Activated CD4-positive, CD25-positive, alpha-beta regulatory T cell (primary cell): ENCODE data around the gene CACNA1A.
"Not testable (repeated sequence)": the region's sequence is repeated elsewhere in the genome, so short reads cannot be mapped to it uniquely, and the experiment has no call there.

Source experiments
- DNase-seq, 4 experiments: peaks; one replicate each; lab custom pipeline; 2025; lab: John Stamatoyannopoulos, UW

CACNA1A gene

GRCh38 chr19:13427273-13428051, 78.8 kb downstream of the CACNA1A start:
- no peak for DNase-seq

DNA sequence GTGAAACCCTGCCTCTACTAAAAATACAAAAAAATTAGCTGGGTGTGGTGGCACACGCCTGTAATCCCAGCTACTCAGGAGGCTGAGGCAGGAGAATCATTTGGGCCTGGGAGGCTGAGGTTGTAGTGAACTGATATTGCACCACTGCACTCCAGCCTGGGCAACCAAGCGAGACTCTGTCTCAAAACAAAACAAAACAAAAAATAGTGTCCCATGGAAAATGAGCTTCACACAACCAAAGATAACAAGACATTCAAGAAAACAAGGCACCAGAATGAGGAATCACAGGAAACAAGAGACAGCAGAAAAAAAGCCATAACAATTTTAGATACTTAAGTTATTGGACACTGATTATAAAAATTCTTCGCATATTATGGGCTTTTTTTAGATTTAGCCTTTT, 80.4 kb downstream of the CACNA1A start:
- DNase-seq = not testable (repeated sequence)

GRCh38 chr19:13425151-13425550, 81.1 kb downstream of the CACNA1A start:
- DNase-seq = no peak

DNA sequence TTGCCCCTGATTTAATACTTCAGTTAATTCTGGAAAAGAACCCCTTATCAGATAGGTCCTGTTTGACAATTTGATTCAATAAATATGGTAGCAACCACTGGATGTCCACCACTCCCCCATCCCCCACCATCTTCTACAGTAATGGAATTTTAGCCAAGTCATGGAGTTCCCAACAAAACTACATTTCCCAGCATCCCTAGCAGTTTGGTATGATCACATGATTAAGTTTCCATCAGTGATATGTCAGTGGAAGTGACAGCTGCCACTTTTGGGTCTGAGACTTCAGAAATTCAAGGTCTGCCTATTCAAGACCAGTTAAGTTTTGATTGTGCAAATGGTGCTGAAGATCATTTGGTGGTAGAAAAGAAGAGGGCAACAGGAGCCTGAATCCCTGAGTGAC, 85.5 kb downstream of the CACNA1A start:
- DNase-seq = no peak

DNA sequence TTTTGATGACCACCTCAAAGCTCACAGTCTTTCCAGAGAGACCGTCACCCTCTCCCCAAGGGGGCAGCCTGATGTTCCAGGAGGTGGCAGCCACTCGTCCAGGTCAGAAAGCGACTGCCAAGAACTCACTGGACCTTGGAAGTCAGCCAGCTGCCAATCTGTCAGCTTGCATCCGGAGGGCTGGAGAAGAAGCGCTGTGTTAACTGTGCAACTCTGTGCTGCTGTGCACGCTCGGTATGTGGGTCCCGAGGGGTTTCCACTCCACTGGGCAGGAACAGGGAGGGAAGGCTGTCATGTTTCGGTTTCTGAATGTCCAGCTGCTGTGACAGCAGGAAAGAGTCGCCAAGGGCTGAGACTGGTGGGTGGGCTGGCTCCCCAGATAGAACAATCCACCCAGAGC, 89.2 kb downstream of the CACNA1A start:
- no peak for DNase-seq

DNA sequence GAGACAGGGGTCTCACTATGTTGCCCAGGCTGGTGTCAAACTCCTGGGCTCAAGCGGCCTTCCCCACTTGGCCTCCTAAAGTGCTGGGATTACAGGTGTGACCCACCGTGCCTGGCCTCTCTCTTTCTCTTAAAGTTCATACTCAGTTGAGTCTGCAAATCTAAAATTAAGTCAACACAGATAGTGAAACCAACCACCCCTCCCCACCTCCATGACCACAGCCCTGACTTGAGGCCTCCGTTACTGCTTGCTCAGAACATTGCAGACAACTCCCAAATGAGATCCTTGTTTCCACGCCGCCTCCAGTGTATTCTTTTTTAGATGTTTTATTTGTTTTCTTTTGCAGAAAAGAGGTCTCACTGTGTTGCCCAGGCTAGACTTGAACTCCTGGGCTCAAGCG, 94.4 kb downstream of the CACNA1A start:
- DNase-seq = no peak

- DNase-seq = no peak
Measured at GRCh38 chr19:13410946-13411345, 95.3 kb downstream of the CACNA1A start.

- no peak for DNase-seq
Measured at GRCh38 chr19:13408889-13409518, 97.3 kb downstream of the CACNA1A start.

DNA sequence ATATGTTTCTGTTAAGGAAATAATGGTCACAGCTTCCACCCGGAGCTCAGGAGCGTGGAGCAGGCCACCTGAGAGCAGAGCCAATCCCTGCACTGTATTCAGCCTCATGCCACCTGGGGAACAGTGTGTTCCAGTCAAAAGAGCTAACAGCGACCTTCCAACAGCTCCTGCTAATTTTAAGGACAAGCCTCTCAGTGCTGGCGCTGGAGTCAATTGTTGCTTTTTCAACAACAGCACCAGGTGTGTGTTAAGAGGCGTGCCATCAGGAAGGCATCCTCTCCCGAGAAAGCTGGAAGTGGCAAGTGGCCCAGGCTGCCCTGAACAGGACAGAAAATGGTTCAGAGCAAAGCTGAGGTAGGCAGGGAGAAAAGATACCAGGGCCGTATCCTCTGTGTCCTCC, 102.0 kb downstream of the CACNA1A start:
- no peak for DNase-seq

- DNase-seq = no peak
Measured at GRCh38 chr19:13401388-13401787, 104.9 kb downstream of the CACNA1A start.

- DNase-seq = no peak
Measured at GRCh38 chr19:13400296-13400695, 106.0 kb downstream of the CACNA1A start.

- DNase-seq = no peak
Measured at GRCh38 chr19:13399746-13400145, 106.5 kb downstream of the CACNA1A start.

- DNase-seq = no peak
Measured at GRCh38 chr19:13398780-13399726, 107.2 kb downstream of the CACNA1A start.

GRCh38 chr19:13398182-13398581, 108.1 kb downstream of the CACNA1A start:
- no peak for DNase-seq

DNA sequence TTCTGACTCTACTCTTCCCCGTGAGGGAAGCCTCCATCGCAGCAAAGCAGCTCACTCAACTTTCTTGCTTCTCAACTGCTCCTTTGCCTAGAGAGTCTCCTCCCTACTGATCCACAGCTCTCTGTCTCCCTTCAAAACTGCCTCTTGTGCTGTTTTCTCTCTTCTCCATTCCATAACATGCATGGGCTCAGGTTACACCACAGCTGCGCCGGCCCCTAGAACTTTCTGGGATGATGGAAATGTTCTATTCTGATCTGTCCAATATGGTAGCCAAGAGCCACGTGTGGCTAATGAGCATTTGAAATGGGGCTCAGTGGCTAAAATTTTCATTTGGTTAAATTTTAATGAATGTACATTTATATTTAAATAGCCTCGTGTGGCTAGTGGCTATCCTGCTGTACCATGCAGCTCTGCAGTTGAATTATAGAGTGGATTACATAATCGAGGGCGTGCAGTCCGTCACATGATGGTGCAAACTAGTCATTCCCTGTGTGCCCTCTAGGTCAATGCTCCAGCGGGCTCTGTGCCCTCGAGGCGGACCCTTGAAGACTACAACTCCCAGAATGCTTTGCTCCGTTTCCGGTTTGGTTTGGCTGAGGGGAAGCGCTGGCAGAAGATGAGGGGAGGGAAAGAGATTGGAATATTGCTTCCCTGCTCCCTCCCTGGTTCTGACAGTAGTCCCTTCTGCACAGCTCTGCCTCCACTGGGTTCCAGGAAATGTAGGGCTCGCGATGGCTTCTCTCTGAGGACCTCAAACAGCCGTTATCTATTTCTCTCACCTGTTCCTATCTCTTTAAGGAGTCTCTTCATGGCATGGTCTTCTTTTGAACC, 109.8 kb downstream of the CACNA1A start:
- DNase-seq = no peak

DNA sequence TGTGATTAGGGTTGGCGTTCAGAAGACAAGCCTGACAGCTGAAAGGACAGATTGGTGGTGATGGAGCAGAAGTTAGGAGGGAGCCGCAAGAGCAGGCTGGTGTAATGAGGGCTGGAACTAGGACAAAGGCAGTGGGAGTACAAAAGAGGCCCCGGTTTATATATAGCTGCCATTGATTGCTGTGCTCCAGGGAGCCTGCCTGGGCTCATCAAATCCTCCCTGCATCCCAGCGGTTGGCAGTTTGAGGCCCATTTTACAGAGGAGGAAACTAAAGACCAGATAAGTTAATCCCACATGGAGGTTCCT, 123.7 kb downstream of the CACNA1A start:
- DNase-seq = no peak

GRCh38 chr19:13381827-13382632, 124.2 kb downstream of the CACNA1A start:
- DNase-seq = no peak

- no peak for DNase-seq
Measured at GRCh38 chr19:13376537-13376936, 129.7 kb downstream of the CACNA1A start.

DNA sequence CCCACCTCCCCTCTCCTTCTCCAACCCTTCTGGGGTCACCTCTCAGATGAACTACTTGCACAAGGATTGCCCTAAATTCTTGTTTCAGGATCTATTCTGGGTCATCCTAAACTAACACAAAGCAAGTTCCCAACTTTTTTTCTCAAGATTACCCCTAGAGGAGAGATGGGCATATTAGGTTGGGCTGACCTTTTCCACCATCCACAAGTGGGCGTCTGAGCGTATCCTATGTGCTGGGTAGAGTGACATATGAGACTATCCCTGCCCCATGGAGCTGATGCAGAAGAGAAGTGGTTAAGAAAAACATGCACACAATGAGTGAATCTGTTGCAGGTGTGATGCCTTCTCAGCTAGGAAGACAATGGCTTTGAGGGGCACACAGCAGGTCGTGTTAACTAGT, 132.7 kb downstream of the CACNA1A start:
- no peak for DNase-seq

DNA sequence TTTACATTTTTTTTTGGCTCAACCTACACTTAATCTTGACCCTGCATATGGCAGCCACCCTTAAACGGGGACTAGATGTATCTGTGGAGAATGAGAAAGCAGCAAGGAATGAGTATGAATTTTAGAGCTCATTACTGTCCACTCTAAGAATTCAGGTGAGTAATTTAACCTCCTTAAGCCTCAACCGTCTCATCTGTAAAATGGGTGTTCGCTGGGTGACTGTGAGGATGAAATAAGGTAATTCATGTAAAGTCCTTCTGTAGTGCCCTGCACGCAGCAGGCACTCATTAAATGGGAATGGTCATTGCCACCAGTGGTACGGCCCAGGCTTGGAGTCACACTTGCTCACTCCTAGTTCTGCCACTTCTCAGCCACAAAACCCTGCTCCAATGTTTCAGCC, 135.3 kb downstream of the CACNA1A start:
- DNase-seq = no peak

DNA sequence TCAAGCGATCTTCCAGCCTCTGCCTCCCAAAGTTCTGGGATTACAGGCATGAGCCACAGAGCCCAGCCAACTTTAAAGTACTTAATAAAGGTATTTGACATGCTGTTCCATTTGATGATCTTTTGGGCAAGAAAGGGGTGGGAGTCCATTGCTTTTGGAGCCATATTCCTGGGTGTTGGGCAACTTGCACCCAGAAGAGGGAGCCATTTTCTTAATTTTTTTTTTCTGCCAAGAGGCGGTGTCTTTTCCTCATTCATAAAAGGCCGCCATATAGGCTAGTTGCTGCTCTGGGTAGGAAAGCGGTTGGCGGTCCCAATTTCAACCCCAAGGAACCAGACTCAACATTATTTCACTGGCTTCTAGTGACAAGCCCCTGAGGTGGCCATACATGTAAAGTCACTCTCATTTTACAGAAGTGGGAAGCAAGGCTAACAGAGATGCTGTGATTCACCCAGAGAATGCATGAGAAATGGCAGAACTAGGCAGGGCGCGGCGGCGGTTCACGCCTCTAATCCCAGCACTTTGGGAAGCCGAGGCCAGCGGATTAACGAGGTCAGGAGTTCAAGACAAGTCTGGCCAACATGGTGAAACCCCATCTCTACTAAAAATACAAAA, 139.6 kb downstream of the CACNA1A start:
- no peak for DNase-seq
